WERI-Rb-1 (cell line): ENCODE data around the gene NELL2.
"Not testable (repeated sequence)": the region's sequence is repeated elsewhere in the genome, so short reads cannot be mapped to it uniquely, and the experiment has no call there.

Experiments
- DNase-seq: peaks from one replicate; pipeline ENCODE4 v3.0.0-alpha.2; 2020
- H3K27ac ChIP-seq: fragments of 250-450 bp; sonication (Bioruptor Pico); 2 replicates; pipeline ENCODE4 v1.5.1; 2020; ENCODE audit warnings: mild to moderate bottlenecking, moderate library complexity
- H3K27me3 ChIP-seq: fragments of 250-450 bp; sonication (Bioruptor Pico); 2 replicates; pipeline ENCODE4 v1.5.1; 2021; ENCODE audit warnings: mild to moderate bottlenecking, low read depth, moderate library complexity; ENCODE audit not compliant: insufficient read depth, severe bottlenecking
- H3K36me3 ChIP-seq: fragments of 250-450 bp; sonication (Bioruptor Pico); 2 replicates; pipeline ENCODE4 v1.5.1; 2020; ENCODE audit warnings: mild to moderate bottlenecking, moderate library complexity
- H3K4me3 ChIP-seq: 2 replicates; pipeline ENCODE4 v1.5.1; 2011; ENCODE audit warnings: low read depth, mild to moderate bottlenecking, control low read depth, low read length
- H3K9me3 ChIP-seq: fragments of 250-450 bp; sonication (Bioruptor Pico); 2 replicates; pipeline ENCODE4 v1.5.1; 2021; ENCODE audit warnings: mild to moderate bottlenecking, moderate library complexity; ENCODE audit not compliant: severe bottlenecking
- CTCF ChIP-seq: IDR thresholded peaks from 2 replicates; pipeline ENCODE4 v1.5.1; 2011; ENCODE audit warnings: low read depth, mild to moderate bottlenecking, control low read depth, inconsistent platforms, low read length

NELL2 gene

GRCh38 chr12:44875954-44876543, at the start of gene NELL2:
TSS of gene NELL2 (minus strand) at chr12:44876315. CDS start at chr12:44875869, 446 bp downstream.
- H3K27me3 ChIP-seq = no peaks in the 10 kb centered on the region
- peak; percentile 91 for DNase-seq
- TF ChIP-seq CTCF = no peak
- no peaks in the 10 kb centered on the region for H3K36me3 ChIP-seq
- peak within 1 kb of the TSS; percentile 87 for H3K27ac ChIP-seq
- H3K9me3 ChIP-seq = no peaks in the 10 kb centered on the region
- H3K4me3 ChIP-seq = peak within 1 kb of the TSS; percentile 85

DNA sequence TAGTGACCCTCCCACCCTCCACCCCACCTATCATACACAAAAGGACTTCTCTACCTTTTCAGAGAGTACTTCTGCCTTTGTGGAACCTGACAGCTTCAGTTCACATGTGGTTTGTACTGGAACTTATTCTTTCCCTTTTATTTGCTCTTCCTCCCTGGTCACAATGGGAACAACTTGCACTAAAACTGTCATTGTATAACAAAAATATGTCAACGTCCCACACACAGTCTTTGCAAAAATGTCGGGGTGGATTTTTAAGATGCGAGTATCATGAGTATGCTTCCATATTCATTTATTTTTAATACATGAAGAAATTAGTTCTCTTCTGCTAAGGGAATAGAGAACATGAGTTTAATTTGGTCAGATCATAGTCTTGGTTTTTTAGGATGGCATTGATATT, 45.6 kb upstream of the NELL2 start:
- TF ChIP-seq CTCF = no peak

DNA sequence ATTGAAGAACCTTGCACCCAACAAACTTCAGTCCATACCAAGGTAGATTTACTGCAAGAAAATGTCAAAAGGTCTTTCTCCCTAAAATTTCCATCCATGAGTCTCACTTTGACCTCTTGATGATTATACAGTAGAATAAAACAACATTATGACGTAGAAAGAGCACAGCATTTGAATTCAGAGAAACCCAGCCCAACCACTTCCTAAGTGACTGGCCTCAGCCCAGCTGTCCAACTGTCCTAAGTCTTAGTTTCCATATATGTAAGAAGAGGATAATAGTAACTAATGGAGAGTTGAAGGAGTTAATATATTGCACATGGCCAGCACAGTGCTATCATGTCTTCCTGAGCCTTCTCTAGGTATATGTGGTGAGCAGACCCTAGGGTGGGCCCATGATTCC, 41.0 kb upstream of the NELL2 start:
- Histone ChIP-seq H3K4me3 (no peak overlapping the region), H3K27me3 (no peaks in the 10 kb centered on the region), H3K9me3 (no peaks in the 10 kb centered on the region), H3K27ac (no peak overlapping the region), H3K36me3 (no peaks in the 10 kb centered on the region)
- no peak for TF ChIP-seq CTCF
- DNase-seq = no peak

More for the DNA sequence above, 45.6 kb upstream of the NELL2 start:
- Histone ChIP-seq H3K36me3 (no peaks in the 10 kb centered on the region), H3K4me3 (no peak overlapping the region), H3K27me3 (no peaks in the 10 kb centered on the region), H3K27ac (no peak overlapping the region), H3K9me3 (no peaks in the 10 kb centered on the region)
- no peak for DNase-seq

- no peak for DNase-seq
- no peaks in the 10 kb centered on the region for H3K36me3 ChIP-seq
- TF ChIP-seq CTCF = no peak
- no peaks in the 10 kb centered on the region for H3K27me3 ChIP-seq
- H3K27ac ChIP-seq = no peak overlapping the region
- no peaks in the 10 kb centered on the region for H3K9me3 ChIP-seq
- H3K4me3 ChIP-seq = no peak overlapping the region
These were observed 39.8 kb upstream of the NELL2 start for GRCh38 chr12:44915958-44916357.

DNA sequence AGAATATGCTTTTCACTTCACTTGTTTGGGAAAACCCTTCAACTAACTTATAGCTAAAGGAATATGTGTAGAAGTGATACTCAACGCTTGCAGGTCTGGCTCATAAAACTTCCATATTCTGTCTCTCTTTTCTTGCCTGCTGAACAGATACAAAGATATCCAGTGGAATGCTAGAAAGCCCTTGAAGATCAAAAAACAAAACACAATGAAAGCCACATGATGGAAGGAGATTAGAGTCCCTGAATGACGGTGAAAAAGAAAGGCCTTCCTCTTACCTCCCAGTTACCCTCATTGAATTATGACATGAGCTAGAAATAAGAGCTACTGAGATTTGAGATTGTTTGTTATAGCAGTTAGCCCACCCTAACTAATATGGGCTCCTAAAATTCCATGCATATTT, 28.2 kb upstream of the NELL2 start:
- Histone ChIP-seq H3K27ac (no peak overlapping the region), H3K4me3 (no peak overlapping the region), H3K36me3 (no peaks in the 10 kb centered on the region), H3K27me3 (no peaks in the 10 kb centered on the region), H3K9me3 (no peaks in the 10 kb centered on the region)
- DNase-seq = no peak
- no peak for TF ChIP-seq CTCF

DNA sequence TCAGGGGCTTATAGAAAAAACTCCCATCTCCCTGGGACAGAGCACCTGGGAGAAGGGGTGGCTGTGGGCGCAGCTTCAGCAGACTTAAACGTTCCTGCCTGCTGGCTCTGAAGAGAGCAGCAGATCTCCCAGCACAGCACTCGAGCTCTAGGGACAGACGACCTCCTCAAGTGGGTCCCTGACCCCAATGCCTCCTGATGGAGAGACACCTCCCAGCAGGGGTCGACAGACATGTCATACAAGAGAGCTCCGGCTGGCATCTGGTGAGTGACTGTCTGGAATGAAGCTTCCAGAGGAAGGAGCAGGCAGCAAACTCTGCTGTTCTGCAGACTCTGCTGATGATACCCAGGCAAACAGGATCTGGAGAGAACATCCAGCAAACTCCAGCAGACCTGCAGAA, 22.0 kb upstream of the NELL2 start:
- H3K27me3 ChIP-seq, H3K27ac ChIP-seq, H3K4me3 ChIP-seq, H3K9me3 ChIP-seq, H3K36me3 ChIP-seq, DNase-seq: not testable (repeated sequence)
